Epithelial cell of esophagus (primary cell): Measurements from ENCODE around the gene TRPM1.
A peak's percentile ranks its signal among the peaks of the same experiment; 100 is the strongest.

ENCODE experiments used
- DNase-seq: peaks from one replicate; pipeline ENCODE4 v3.0.0; 2010; ENCODE audit warnings: low read depth
- H3K4me3 ChIP-seq: 2 replicates; pipeline ENCODE4 v1.5.1; 2011; ENCODE audit warnings: mild to moderate bottlenecking, low read length, control low read depth
- TF ChIP-seq, protein P1 (sequence below): IDR thresholded peaks from 2 replicates; pipeline ENCODE4 v1.5.1; 2011; ENCODE audit warnings: low read depth, mild to moderate bottlenecking, low read length, control low read depth, inconsistent platforms; ENCODE audit not compliant: insufficient read depth; ENCODE audit errors: missing control alignments

TRPM1 gene

DNA sequence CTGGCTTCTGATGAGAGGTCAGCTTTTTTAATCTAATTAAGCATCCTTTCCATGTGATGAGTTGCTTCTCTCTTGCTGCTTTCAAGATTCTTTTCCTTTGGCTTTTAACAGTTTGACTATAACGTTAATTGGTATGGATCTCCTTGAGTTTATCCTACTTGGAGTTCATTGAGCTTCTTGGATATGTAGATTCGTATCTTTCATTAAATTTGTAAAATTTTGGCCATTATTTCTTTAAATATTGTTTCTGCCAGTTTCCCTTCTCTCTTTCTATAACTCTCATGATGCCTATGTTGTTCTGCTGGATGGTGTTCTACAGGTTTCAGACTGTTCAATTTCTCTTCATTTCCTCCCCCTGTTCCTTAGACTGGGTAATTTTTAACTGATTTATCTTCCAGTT is 89.1 kb downstream of the TRPM1 start:
- H3K4me3 ChIP-seq, result no peak overlapping the region
- TF ChIP-seq, protein P1, sequence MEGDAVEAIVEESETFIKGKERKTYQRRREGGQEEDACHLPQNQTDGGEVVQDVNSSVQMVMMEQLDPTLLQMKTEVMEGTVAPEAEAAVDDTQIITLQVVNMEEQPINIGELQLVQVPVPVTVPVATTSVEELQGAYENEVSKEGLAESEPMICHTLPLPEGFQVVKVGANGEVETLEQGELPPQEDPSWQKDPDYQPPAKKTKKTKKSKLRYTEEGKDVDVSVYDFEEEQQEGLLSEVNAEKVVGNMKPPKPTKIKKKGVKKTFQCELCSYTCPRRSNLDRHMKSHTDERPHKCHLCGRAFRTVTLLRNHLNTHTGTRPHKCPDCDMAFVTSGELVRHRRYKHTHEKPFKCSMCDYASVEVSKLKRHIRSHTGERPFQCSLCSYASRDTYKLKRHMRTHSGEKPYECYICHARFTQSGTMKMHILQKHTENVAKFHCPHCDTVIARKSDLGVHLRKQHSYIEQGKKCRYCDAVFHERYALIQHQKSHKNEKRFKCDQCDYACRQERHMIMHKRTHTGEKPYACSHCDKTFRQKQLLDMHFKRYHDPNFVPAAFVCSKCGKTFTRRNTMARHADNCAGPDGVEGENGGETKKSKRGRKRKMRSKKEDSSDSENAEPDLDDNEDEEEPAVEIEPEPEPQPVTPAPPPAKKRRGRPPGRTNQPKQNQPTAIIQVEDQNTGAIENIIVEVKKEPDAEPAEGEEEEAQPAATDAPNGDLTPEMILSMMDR, result no peak
- no peak for DNase-seq

- H3K4me3 ChIP-seq, result no peak overlapping the region
- DNase-seq, result peak; percentile 69
- TF ChIP-seq, protein P1, result no peak
These were observed 91.5 kb downstream of the TRPM1 start for GRCh38 chr15:31010036-31010435.

GRCh38 chr15:31005660-31006059 is 95.9 kb downstream of the TRPM1 start:
- no peak for DNase-seq
- TF ChIP-seq, protein P1, result no peak
- no peak overlapping the region for H3K4me3 ChIP-seq

- H3K4me3 ChIP-seq, result no peak overlapping the region
- TF ChIP-seq, protein P1, result no peak
- DNase-seq, result no peak
These were observed 97.2 kb downstream of the TRPM1 start for GRCh38 chr15:31004220-31004733.

DNA sequence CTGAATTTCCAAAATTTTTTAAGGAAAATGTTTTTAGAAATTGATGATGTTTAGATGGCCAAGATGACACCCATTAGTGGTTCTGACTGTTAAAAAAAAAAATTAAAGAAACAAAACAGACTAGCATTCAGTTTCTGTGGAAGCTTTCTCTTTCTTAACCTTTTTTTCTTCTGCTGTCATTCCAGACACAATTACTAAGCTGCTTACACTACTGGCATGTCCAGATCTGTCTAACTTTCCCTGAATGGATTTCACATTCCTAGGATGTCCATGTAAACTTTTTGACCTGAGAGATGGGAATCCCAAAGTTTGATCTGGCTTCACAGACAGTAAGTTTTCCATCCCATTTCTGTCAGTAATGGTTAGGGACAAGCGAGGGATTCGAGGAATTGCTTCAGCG is 99.8 kb downstream of the TRPM1 start:
- TF ChIP-seq, protein P1, result no peak
- peak; percentile 80 for DNase-seq
- H3K4me3 ChIP-seq, result no peak overlapping the region

GRCh38 chr15:30999729-31000128 is 101.8 kb downstream of the TRPM1 start:
- H3K4me3 ChIP-seq, result no peak overlapping the region
- no peak for DNase-seq
- TF ChIP-seq, protein P1, result no peak

GRCh38 chr15:30997270-30997669 is 104.3 kb downstream of the TRPM1 start:
- H3K4me3 ChIP-seq, result no peak overlapping the region
- TF ChIP-seq, protein P1, result peak; percentile 47
- peak; percentile 78 for DNase-seq
